WTC11 (cell line): ENCODE results near the gene GGA3. TPM values are rescaled to one million over a fixed set of nuclear protein-coding genes. Genes with fewer than 3 reads are reported as not detected.

Source experiments
- ATAC-seq: fragments of 200-7000 bp; cut with Tn5 transposase; 2 replicates; pipeline ENCODE4 v1.10.0; 2021; ENCODE audit warnings: mild to moderate bottlenecking, moderate library complexity
- CTCF ChIA-PET: fragments of 300-600 bp; sonication (Branson Sonifier 250); formaldehyde crosslinking; loops from one replicate; lab custom pipeline; 2021; ENCODE audit warnings: antibody characterized with exemption; lab: Charles Lee
- POLR2A ChIA-PET: fragments of 350-600 bp; sonication (Branson Sonifier 250); formaldehyde crosslinking; loops from one replicate; lab custom pipeline; 2021; ENCODE audit warnings: antibody characterized with exemption; lab: Charles Lee
- DNase-seq: peaks from one replicate; pipeline ENCODE4 v3.0.0; 2021; ENCODE audit warnings: low spot score
- H3K27ac Mint-ChIP-seq: 2 replicates; pipeline ENCODE4 v1.8.0; 2021; ENCODE audit warnings: mixed read lengths
- H3K27me3 Mint-ChIP-seq: 2 replicates; pipeline ENCODE4 v1.8.0; 2021; ENCODE audit warnings: low read depth, mild to moderate bottlenecking, moderate library complexity, mixed read lengths
- H3K36me3 Mint-ChIP-seq: 2 replicates; pipeline ENCODE4 v1.8.0; 2021; ENCODE audit warnings: mixed read lengths
- H3K4me1 Mint-ChIP-seq: 2 replicates; pipeline ENCODE4 v1.8.0; 2022; ENCODE audit warnings: mixed read lengths
- H3K4me3 Mint-ChIP-seq: 2 replicates; pipeline ENCODE4 v1.8.0; 2021; ENCODE audit warnings: mild to moderate bottlenecking, moderate library complexity, mixed read lengths
- H3K9me3 Mint-ChIP-seq: 2 replicates; pipeline ENCODE4 v1.8.0; 2021; ENCODE audit warnings: mixed read lengths
- AFF4 ChIP-seq: sonication (generic); formaldehyde crosslinking; IDR thresholded peaks from 2 replicates; pipeline ENCODE4 v1.8.1; 2023; ENCODE audit warnings: mild to moderate bottlenecking, missing genetic modification reagents, borderline replicate concordance
- ELF4 ChIP-seq: sonication (generic); formaldehyde crosslinking; IDR thresholded peaks from 2 replicates; pipeline ENCODE4 v1.8.1; 2022; ENCODE audit warnings: low read depth, mild to moderate bottlenecking, moderate library complexity, missing genetic modification reagents
- GABPB1 ChIP-seq: sonication (generic); formaldehyde crosslinking; IDR thresholded peaks from 2 replicates; pipeline ENCODE4 v1.8.1; 2023; ENCODE audit warnings: mild to moderate bottlenecking, missing genetic modification reagents
- GRHL2 ChIP-seq: fragments of 250-450 bp; sonication (Bioruptor Pico); IDR thresholded peaks from 2 replicates; pipeline ENCODE4 v1.8.0; 2022; ENCODE audit warnings: mild to moderate bottlenecking, moderate library complexity; ENCODE audit not compliant: insufficient replicate concordance, severe bottlenecking
- GTF2I ChIP-seq: fragments of 250-450 bp; sonication (Bioruptor Pico); conservative IDR thresholded peaks from 2 replicates; pipeline ENCODE4 v1.4.0; 2021; ENCODE audit warnings: mild to moderate bottlenecking
- HMGA2 ChIP-seq: fragments of 250-450 bp; sonication (Bioruptor Pico); IDR thresholded peaks from 2 replicates; pipeline ENCODE4 v1.4.0; 2021; ENCODE audit warnings: mild to moderate bottlenecking, moderate library complexity
- HMGXB4 ChIP-seq: sonication (generic); formaldehyde crosslinking; IDR thresholded peaks from 2 replicates; pipeline ENCODE4 v1.8.1; 2023; ENCODE audit warnings: mild to moderate bottlenecking, moderate library complexity, missing genetic modification reagents
- IRF1 ChIP-seq: sonication (generic); formaldehyde crosslinking; IDR thresholded peaks from 2 replicates; pipeline ENCODE4 v1.8.0; 2023; ENCODE audit warnings: missing genetic modification reagents
- IRF2 ChIP-seq: sonication (generic); formaldehyde crosslinking; IDR thresholded peaks from 2 replicates; pipeline ENCODE4 v1.8.0; 2022; ENCODE audit warnings: low read depth, missing genetic modification reagents, borderline replicate concordance
- NR3C1 ChIP-seq: sonication (generic); formaldehyde crosslinking; conservative IDR thresholded peaks from 2 replicates; pipeline ENCODE4 v1.8.1; 2023; ENCODE audit warnings: low read depth, mild to moderate bottlenecking, missing genetic modification reagents
- PREB ChIP-seq: sonication (generic); formaldehyde crosslinking; IDR thresholded peaks from 2 replicates; pipeline ENCODE4 v1.8.1; 2022; ENCODE audit warnings: mild to moderate bottlenecking, missing genetic modification reagents, moderate library complexity, borderline replicate concordance
- PRRX2 ChIP-seq: fragments of 250-450 bp; sonication (Bioruptor Pico); IDR thresholded peaks from 2 replicates; pipeline ENCODE4 v1.8.0; 2021; ENCODE audit warnings: mild to moderate bottlenecking
- RELA ChIP-seq: sonication (generic); formaldehyde crosslinking; IDR thresholded peaks from 2 replicates; pipeline ENCODE4 v1.8.1; 2022; ENCODE audit warnings: missing genetic modification reagents, mild to moderate bottlenecking, borderline replicate concordance
- RORB ChIP-seq: fragments of 250-450 bp; sonication (Bioruptor Pico); IDR thresholded peaks from 2 replicates; pipeline ENCODE4 v1.9.0; 2021; ENCODE audit warnings: mild to moderate bottlenecking
- SMAD3 ChIP-seq: sonication (generic); formaldehyde crosslinking; IDR thresholded peaks from 2 replicates; pipeline ENCODE4 v1.8.0; 2022; ENCODE audit warnings: missing genetic modification reagents, mild to moderate bottlenecking, borderline replicate concordance
- SMAD4 ChIP-seq: sonication (generic); formaldehyde crosslinking; IDR thresholded peaks from 2 replicates; pipeline ENCODE4 v1.8.0; 2022; ENCODE audit warnings: mild to moderate bottlenecking, missing genetic modification reagents
- SOX15 ChIP-seq: fragments of 250-450 bp; sonication (Bioruptor Pico); IDR thresholded peaks from 2 replicates; pipeline ENCODE4 v1.9.0; 2021; ENCODE audit warnings: mild to moderate bottlenecking
- SP1 ChIP-seq: sonication (generic); formaldehyde crosslinking; conservative IDR thresholded peaks from 2 replicates; pipeline ENCODE4 v1.8.1; 2022; ENCODE audit warnings: missing genetic modification reagents
- ZNF232 ChIP-seq: sonication (generic); formaldehyde crosslinking; IDR thresholded peaks from 2 replicates; pipeline ENCODE4 v1.8.0; 2022; ENCODE audit warnings: mild to moderate bottlenecking, missing genetic modification reagents
- ZNF317 ChIP-seq: sonication (generic); formaldehyde crosslinking; IDR thresholded peaks from 2 replicates; pipeline ENCODE4 v1.8.1; 2023; ENCODE audit warnings: low read depth, mild to moderate bottlenecking, moderate library complexity, missing genetic modification reagents, borderline replicate concordance
- ZNF423 ChIP-seq: fragments of 250-450 bp; sonication (Bioruptor Pico); IDR thresholded peaks from 2 replicates; pipeline ENCODE4 v2.1.2; 2022; ENCODE audit warnings: mild to moderate bottlenecking, moderate library complexity
- total RNA-seq: library from RNA; stranded (reverse); gene quantifications from 3 replicates; pipeline ENCODE4 v1.2.3, GENCODE V29; 2021

The GGA3 gene
- total RNA-seq, 1 experiment from 2014 or later, result 66.9 TPM

GRCh38 chr17:75219815-75220214, 41.6 kb downstream of the GGA3 start (continued):
- TF ChIP-seq HMGXB4 (no peak), ZNF232 (CRISPR knock-in tag) (no peak), SMAD3 (CRISPR knock-in tag) (no peak), RORB (CRISPR knock-in tag) (no peak), SMAD4 (CRISPR knock-in tag) (no peak), ZNF317 (no peak), AFF4 (no peak), GABPB1 (no peak)

- Mint-ChIP-seq H3K4me1 (no peaks in the 10 kb centered on the region), H3K27ac (no peak overlapping the region), H3K27me3 (no peaks in the 10 kb centered on the region), H3K36me3 (peaks cover 59% of the 10 kb centered on the region), H3K9me3 (no peaks in the 10 kb centered on the region), H3K4me3 (no peak overlapping the region)
- no peak for DNase-seq
- TF ChIP-seq GRHL2 (CRISPR knock-in tag) (no peak), IRF1 (CRISPR knock-in tag) (no peak), NR3C1 (CRISPR knock-in tag) (no peak), SOX15 (CRISPR knock-in tag) (no peak), PRRX2 (CRISPR knock-in tag) (no peak), ELF4 (CRISPR knock-in tag) (no peak), SP1 (CRISPR knock-in tag) (no peak), RELA (no peak), AFF4 (no peak), ZNF423 (CRISPR knock-in tag) (no peak), PREB (no peak), GTF2I (no peak), IRF2 (no peak), HMGA2 (CRISPR knock-in tag) (no peak)
- ChIA-PET CTCF (interaction anchor here (0.6 to 1.6 kb wide), 3 partner anchors 22 to 104 kb away, joined by 3 to 5 read pairs (median 4); partner anchors contain the start of gene MIF4GD), POLR2A (interaction anchor here (0.5 kb wide), 1 partner anchor 19 kb away, joined by 3 read pairs; no protein-coding TSS in a partner anchor)
- no peak for ATAC-seq
Observed at GRCh38 chr17:75218131-75218530, 43.3 kb downstream of the GGA3 start.
